Upper lobe of left lung (tissue), 6 donors: Measurements from ENCODE around the gene ATXN8OS. TPM values are rescaled to one million over a fixed set of nuclear protein-coding genes. Genes with fewer than 3 reads are reported as not detected.

ENCODE experiments used
- ATAC-seq, 2 donors: fragments of 200-7000 bp; cut with Tn5 transposase; one replicate each; pipeline ENCODE4 v1.9.1; 2022; ENCODE audit warnings: mild to moderate bottlenecking in 2 of 2, moderate library complexity in 2 of 2; ENCODE audit not compliant: low FRiP score in 2 of 2
- DNase-seq, 2 donors: peaks; one replicate each; pipeline ENCODE4 v3.0.0-alpha.2; 2019 to 2020
- H3K27ac ChIP-seq, 4 donors: fragments of 200-600 bp; sonication (generic); one replicate each; pipeline ENCODE4 v1.5.1; 2016 to 2019
- H3K27me3 ChIP-seq, 4 donors: fragments of 200-600 bp; sonication (generic); one replicate each; pipeline ENCODE4 v1.5.1; 2017 to 2019
- H3K36me3 ChIP-seq, 4 donors: fragments of 200-600 bp; sonication (generic); one replicate each; pipeline ENCODE4 v1.5.1; 2016 to 2019
- H3K4me1 ChIP-seq, 4 donors: fragments of 200-600 bp; sonication (generic); one replicate each; pipeline ENCODE4 v1.5.1; 2018 to 2019
- H3K4me3 ChIP-seq, 4 donors: fragments of 200-600 bp; sonication (generic); one replicate each; pipeline ENCODE4 v1.5.1; 2017 to 2019; ENCODE audit warnings: mild to moderate bottlenecking in 2 of 4, moderate library complexity in 1 of 4
- H3K9me3 ChIP-seq, 4 donors: fragments of 200-600 bp; sonication (generic); one replicate each; pipeline ENCODE4 v1.5.1; 2018 to 2019
- CTCF ChIP-seq, 6 experiments: fragments of 450-650 bp in 4 of 6; fragments of 200-600 bp in 2 of 6; sonication (generic) in 2 of 6; IDR thresholded peaks; one replicate each; pipeline ENCODE4 v1.5.1; 2016 to 2019; ENCODE audit warnings: antibody characterized with exemption in 6 of 6
- EP300 ChIP-seq, 4 donors: sonication (generic); formaldehyde crosslinking; IDR thresholded peaks; one replicate each; pipeline ENCODE4 v1.5.1; 2017; ENCODE audit warnings: antibody characterized with exemption in 4 of 4, control low read depth in 2 of 4
- POLR2A ChIP-seq, 4 donors: fragments of 450-650 bp; IDR thresholded peaks; one replicate each; pipeline ENCODE4 v1.5.1; 2016 to 2017; ENCODE audit warnings: antibody characterized with exemption in 4 of 4, mild to moderate bottlenecking in 2 of 4
- POLR2AphosphoS5 ChIP-seq, 2 donors: sonication (generic); formaldehyde crosslinking; IDR thresholded peaks; one replicate each; pipeline ENCODE4 v1.5.1; 2017; ENCODE audit warnings: antibody characterized with exemption in 2 of 2
- WGBS, 2 donors: methylation state at CpG; one replicate each; pipeline ENCODE4 v1.1.5; 2017 to 2018; 5-methylcytosine and 5-hydroxymethylcytosine counted together
- total RNA-seq, 6 donors: library from RNA; depleted of rRNA in 4 of 6; stranded (reverse); fragments of >200 nt in 4 of 6; gene quantifications; one replicate each; pipeline versions ENCODE4 v1.1.0 to v1.2.1, GENCODE V29; 2016 to 2021
- donor health status: DM: no; HTN: no; CAD: no; lungs with moderate emphysema.
- donor health status: DM: no; HTN: yes; CAD: no; lungs with severe emphysema.

ATXN8OS gene
- total RNA-seq: not detected

GRCh38 chr13:70107498-70108281 lies at the start of gene ATXN8OS:
Gene ATXN8OS (plus strand): TSS chr13:70107826.
- no peak for TF ChIP-seq POLR2A (IDR thresholded peaks at IDR 0.05)
- TF ChIP-seq POLR2AphosphoS5 (IDR thresholded peaks at IDR 0.05): no peak
- no peak for TF ChIP-seq CTCF (IDR thresholded peaks at IDR 0.05)
- no peak for TF ChIP-seq EP300 (IDR thresholded peaks at IDR 0.05)
- Histone ChIP-seq H3K27ac (no peak within 1 kb of the TSS), H3K9me3 (no peaks in the 10 kb centered on the region), H3K4me3 (no peak within 1 kb of the TSS), H3K27me3 (peaks cover 0 to 7% (median 0%) of the 10 kb centered on the region in 4 donors), H3K4me1 (no peaks in the 10 kb centered on the region), H3K36me3 (no peaks in the 10 kb centered on the region)
- 4 to 8% methylated on average over 14 to 51 of the region's 53 CpGs for WGBS, 2 donors
- DNase-seq (peak in 1 of 2 donors; percentile 67), ATAC-seq (peak in 1 of 2 donors; percentile 21)

- ATAC-seq: no peak
These were observed 27.6 kb upstream of the ATXN8OS start for GRCh38 chr13:70080012-70080411.

GRCh38 chr13:70087247-70087646 lies 20.4 kb upstream of the ATXN8OS start:
- Histone ChIP-seq H3K4me1 (no peaks in the 10 kb centered on the region), H3K9me3 (no peaks in the 10 kb centered on the region), H3K36me3 (no peaks in the 10 kb centered on the region), H3K27ac (no peak overlapping the region), H3K4me3 (no peak overlapping the region), H3K27me3 (no peaks in the 10 kb centered on the region)
- WGBS, 2 donors: 79 to 83% methylated on average over 4 of the region's 4 CpGs
- ATAC-seq (no peak), DNase-seq (no peak)
- TF ChIP-seq POLR2AphosphoS5 (IDR thresholded peaks at IDR 0.05) (no peak), POLR2A (IDR thresholded peaks at IDR 0.05) (no peak), EP300 (IDR thresholded peaks at IDR 0.05) (no peak), CTCF (IDR thresholded peaks at IDR 0.05) (no peak)

More at GRCh38 chr13:70080012-70080411, 27.6 kb upstream of the ATXN8OS start:
- H3K4me3 ChIP-seq: no peak overlapping the region
- H3K4me1 ChIP-seq: no peaks in the 10 kb centered on the region
- H3K36me3 ChIP-seq: no peaks in the 10 kb centered on the region
- H3K27me3 ChIP-seq: no peaks in the 10 kb centered on the region
- no peak overlapping the region for H3K27ac ChIP-seq
- no peak for DNase-seq
- WGBS, 2 donors: 33 to 35% methylated on average over 4 of the region's 4 CpGs
- no peaks in the 10 kb centered on the region for H3K9me3 ChIP-seq
- TF ChIP-seq POLR2A (IDR thresholded peaks at IDR 0.05) (no peak), EP300 (IDR thresholded peaks at IDR 0.05) (no peak), CTCF (IDR thresholded peaks at IDR 0.05) (no peak), POLR2AphosphoS5 (IDR thresholded peaks at IDR 0.05) (no peak)

GRCh38 chr13:70088926-70089325 lies 18.7 kb upstream of the ATXN8OS start:
- no peak overlapping the region for H3K27ac ChIP-seq
- TF ChIP-seq EP300 (IDR thresholded peaks at IDR 0.05) (no peak), POLR2AphosphoS5 (IDR thresholded peaks at IDR 0.05) (no peak), CTCF (IDR thresholded peaks at IDR 0.05) (no peak), POLR2A (IDR thresholded peaks at IDR 0.05) (no peak)
- no peaks in the 10 kb centered on the region for H3K9me3 ChIP-seq
- no peak for ATAC-seq
- no peaks in the 10 kb centered on the region for H3K27me3 ChIP-seq
- no peak for DNase-seq
- WGBS, 2 donors: 85 to 94% methylated on average over 2 of the region's 2 CpGs
- no peaks in the 10 kb centered on the region for H3K4me1 ChIP-seq
- no peaks in the 10 kb centered on the region for H3K36me3 ChIP-seq
- no peak overlapping the region for H3K4me3 ChIP-seq
